GM12878 (cell line): Measurements from ENCODE around the gene PRKN. TPM values are rescaled to one million over a fixed set of nuclear protein-coding genes. Genes with fewer than 3 reads are reported as not detected.

ENCODE experiments used
- ATAC-seq: fragments of 200-7000 bp; cut with Tn5 transposase; 3 replicates; pipeline ENCODE4 v1.9.1; 2020; ENCODE audit warnings: mild to moderate bottlenecking, moderate library complexity
- BruUV-seq: library from RNA; stranded (reverse); fragments of 400-500 nt; replicated peaks from 2 replicates; lab custom pipeline; 2021; lab: Mats Ljungman, UMichigan
- CTCF ChIA-PET: fragments of 300-600 bp; sonication (Branson Sonifier 250); formaldehyde crosslinking; extraction: SDS; loops from one replicate; lab custom pipeline; 2021; ENCODE audit warnings: inconsistent platforms; lab: Yijun Ruan, JAX
- POLR2A ChIA-PET: fragments of 350-600 bp; formaldehyde crosslinking; extraction: SDS; loops from one replicate; lab custom pipeline; 2021; ENCODE audit warnings: inconsistent platforms; lab: Charles Lee
- RAD21 ChIA-PET: fragments of 300-600 bp; sonication (Branson Sonifier 250); formaldehyde crosslinking; loops from one replicate; lab custom pipeline; 2023; ENCODE audit warnings: antibody characterized with exemption; ENCODE audit not compliant: unreplicated experiment; lab: Charles Lee
- SMC1A ChIA-PET: fragments of 300-600 bp; sonication (Branson Sonifier 250); formaldehyde crosslinking; loops from one replicate; lab custom pipeline; 2023; ENCODE audit not compliant: unreplicated experiment, uncharacterized antibody; lab: Charles Lee
- DNase-seq: peaks from one replicate; pipeline ENCODE4 v3.0.0-alpha.2; 2011; ENCODE audit warnings: low read depth, low spot score
- FAIRE-seq: peaks from 3 replicates; lab custom pipeline; 2011; peaks lifted over from hg19 to GRCh38; lab: Jason Lieb, UNC
- H2AFZ ChIP-seq: 2 replicates; pipeline ENCODE4 v1.6.0; 2011; ENCODE audit warnings: low read depth, low read length, control low read depth; ENCODE audit not compliant: control insufficient read depth
- H3K27ac ChIP-seq: 2 replicates; pipeline ENCODE4 v1.5.1; 2011; ENCODE audit warnings: control low read depth; ENCODE audit not compliant: control insufficient read depth, insufficient read depth
- H3K27me3 ChIP-seq, 2 experiments: replicated peaks in 1 of 2; 2 replicates each; pipeline versions ENCODE4 v1.6.0 to v1.6.1; 2011; ENCODE audit warnings: low read length in 1 of 2; ENCODE audit not compliant: control insufficient read depth in 2 of 2, insufficient read depth in 2 of 2
- H3K36me3 ChIP-seq, 2 experiments: 2 replicates each; pipeline ENCODE4 v1.5.1; 2011; ENCODE audit warnings: low read length in 1 of 2; ENCODE audit not compliant: control insufficient read depth in 2 of 2, insufficient read depth in 2 of 2
- H3K4me1 ChIP-seq: 2 replicates; pipeline ENCODE4 v1.6.1; 2011; ENCODE audit warnings: mild to moderate bottlenecking, low read length, moderate library complexity, mixed read lengths; ENCODE audit not compliant: control insufficient read depth, insufficient read depth
- H3K4me2 ChIP-seq: 2 replicates; pipeline ENCODE4 v1.6.0; 2011; ENCODE audit warnings: control low read depth; ENCODE audit not compliant: control insufficient read depth, insufficient read depth
- H3K4me3 ChIP-seq: fragments of 200-600 bp; sonication (generic); 2 replicates; pipeline ENCODE4 v1.5.1; 2016
- H3K79me2 ChIP-seq: 2 replicates; pipeline ENCODE4 v1.6.0; 2011; ENCODE audit warnings: low read length; ENCODE audit not compliant: control insufficient read depth, insufficient read depth
- H3K9ac ChIP-seq: 2 replicates; pipeline ENCODE4 v1.8.0; 2011; ENCODE audit warnings: low read length, control low read depth, mixed read lengths; ENCODE audit not compliant: control insufficient read depth, insufficient read depth
- H3K9me3 ChIP-seq: replicated peaks from 3 replicates; pipeline ENCODE4 v1.5.1; 2011; ENCODE audit warnings: mild to moderate bottlenecking, low read length; ENCODE audit not compliant: control insufficient read depth, insufficient read depth
- H4K20me1 ChIP-seq: 2 replicates; pipeline ENCODE4 v1.6.0; 2011; ENCODE audit not compliant: control insufficient read depth, insufficient read depth
- DPF2 ChIP-seq: fragments of 450-650 bp; IDR thresholded peaks from 2 replicates; pipeline ENCODE4 v1.6.1; 2017; ENCODE audit warnings: mild to moderate bottlenecking
- ELK1 ChIP-seq: IDR thresholded peaks from 2 replicates; pipeline ENCODE4 v1.6.1; 2012; ENCODE audit warnings: low read depth, low read length, improper control_type of control experiment
- GABPA ChIP-seq: IDR thresholded peaks from 2 replicates; pipeline ENCODE4 v1.6.1; 2014; ENCODE audit warnings: antibody characterized with exemption, low read depth, mild to moderate bottlenecking, inconsistent platforms
- GATAD2B ChIP-seq: fragments of 450-650 bp; conservative IDR thresholded peaks from 2 replicates; pipeline ENCODE4 v1.6.1; 2017; ENCODE audit warnings: low read depth, mild to moderate bottlenecking, moderate library complexity
- LARP7 ChIP-seq: fragments of 450-650 bp; IDR thresholded peaks from 2 replicates; pipeline ENCODE4 v1.6.1; 2017; ENCODE audit warnings: mild to moderate bottlenecking
- NFIC ChIP-seq: IDR thresholded peaks from 2 replicates; pipeline ENCODE4 v1.6.1; 2012; ENCODE audit warnings: low read depth, mild to moderate bottlenecking, inconsistent platforms, low read length, moderate library complexity
- NFYB ChIP-seq: IDR thresholded peaks from 2 replicates; pipeline ENCODE4 v1.6.1; 2011; ENCODE audit warnings: low read depth, mild to moderate bottlenecking, low read length, improper control_type of control experiment, moderate library complexity; ENCODE audit not compliant: insufficient read depth
- NKRF ChIP-seq: fragments of 450-650 bp; conservative IDR thresholded peaks from 2 replicates; pipeline ENCODE4 v1.6.1; 2017; ENCODE audit warnings: mild to moderate bottlenecking, moderate library complexity
- RELB ChIP-seq: fragments of 450-650 bp; IDR thresholded peaks from 2 replicates; pipeline ENCODE4 v1.6.1; 2017; ENCODE audit warnings: low read depth, mild to moderate bottlenecking, moderate library complexity
- RUNX3 ChIP-seq: IDR thresholded peaks from 2 replicates; pipeline ENCODE4 v1.6.1; 2012; ENCODE audit warnings: low read length, inconsistent platforms
- SIN3A ChIP-seq: IDR thresholded peaks from 2 replicates; pipeline ENCODE4 v1.6.1; 2012; ENCODE audit warnings: low read depth, low read length, improper control_type of control experiment
- SUZ12 ChIP-seq: fragments of 200-600 bp; sonication (generic); IDR thresholded peaks from one replicate; pipeline ENCODE4 v1.6.1; 2018; ENCODE audit warnings: antibody characterized with exemption, mild to moderate bottlenecking; ENCODE audit not compliant: unreplicated experiment
- TARDBP ChIP-seq: IDR thresholded peaks from 2 replicates; pipeline ENCODE4 v1.6.1; 2016; ENCODE audit warnings: borderline replicate concordance
- ZBED1 ChIP-seq: IDR thresholded peaks from 2 replicates; pipeline ENCODE4 v1.6.1; 2016; ENCODE audit warnings: borderline replicate concordance
- WGBS: methylation state at CpG from one replicate; pipeline ENCODE4 v1.1.6; 2016; ENCODE audit warnings: low lambda C conversion rate; ENCODE audit not compliant: insufficient replicate concordance, insufficient coverage; ENCODE audit errors: missing lambda C conversion rate; 5-methylcytosine and 5-hydroxymethylcytosine counted together
- in situ Hi-C: fragments of 300-500 bp; cut with MboI; formaldehyde crosslinking; loops from 9 replicates; pipeline ENCODE4 v1.14.3; 2018; ENCODE audit warnings: mixed read lengths
- intact Hi-C: fragments of 100-400 bp; cut with micrococcal nuclease; formaldehyde crosslinking; loops from one replicate; pipeline ENCODE4 v1.14.2; 2022; ENCODE audit not compliant: unreplicated experiment
- polyA plus RNA-seq, 11 experiments: library from polyadenylated mRNA; depleted of rRNA in 4 of 11; unstranded in 6 of 11; stranded (reverse) in 5 of 11; fragments of >200 nt; fragmentation: Nextera tagmentation in 4 of 11; fragmentation: Illumina TruSeq in 1 of 11; extraction: Ambion mirVana in 4 of 11; extraction: Trizol in 1 of 11; gene quantifications; 1 replicate in 1 of 11; 2 replicates in 10 of 11; pipeline versions ENCODE4 v1.2.1 to v1.2.3, GENCODE V29; 2011 to 2016; ENCODE audit warnings: inconsistent platforms in 2 of 11, missing spikeins in 2 of 11, low read depth in 1 of 11
- total RNA-seq, 4 experiments: library from RNA; depleted of rRNA in 3 of 4; stranded (reverse); fragments of >200 nt in 3 of 4; fragmentation: Illumina TruSeq in 1 of 4; extraction: Trizol in 1 of 4; gene quantifications; 2 replicates each; pipeline versions ENCODE4 v1.2.1 to v1.2.3, GENCODE V29; 2013 to 2021

Gene PRKN
- total and polyA plus RNA-seq, 10 of the 15 experiments (the other 5 are each of a cell fraction or from before 2014, with no cell fraction given), result 0.06 to 0.09 TPM; not detected in 8

GRCh38 chr6:161613711-161614110 is 1113.9 kb downstream of the PRKN start:
- no peaks in the 10 kb centered on the region for H3K27me3 ChIP-seq
- ChIA-PET SMC1A (no interaction called here), POLR2A (no interaction called here), RAD21 (no interaction called here), CTCF (no interaction called here)
- FAIRE-seq (no peak), DNase-seq (no peak), ATAC-seq (no peak)
- intact Hi-C loops (no loop called here), in situ Hi-C loops (no loop called here)
- no peaks in the 10 kb centered on the region for H3K9me3 ChIP-seq
- no peak for TF ChIP-seq ZBED1
- TF ChIP-seq SIN3A, result no peak
- no peak for TF ChIP-seq SUZ12
- no peak for TF ChIP-seq NFIC
- no peak for TF ChIP-seq RELB
- H3K4me1 ChIP-seq, result no peaks in the 10 kb centered on the region
- no peak overlapping the region for H3K4me2 ChIP-seq
- no peak overlapping the region for H3K4me3 ChIP-seq
- BruUV-seq, result no TSS peak
- WGBS, result 3% methylated on average over 2 of the region's 2 CpGs
- H2AFZ ChIP-seq, result no peak overlapping the region
- no peaks in the 10 kb centered on the region for H3K36me3 ChIP-seq
- no peaks in the 10 kb centered on the region for H3K79me2 ChIP-seq
- H4K20me1 ChIP-seq, result no peaks in the 10 kb centered on the region
- H3K9ac ChIP-seq, result no peak overlapping the region
- H3K27ac ChIP-seq, result no peak overlapping the region

GRCh38 chr6:161608771-161609170 is 1118.8 kb downstream of the PRKN start:
- Histone ChIP-seq H3K27me3 (no peaks in the 10 kb centered on the region; a peak in 1 of 4 replicates), H3K4me2 (no peak overlapping the region), H3K9ac (no peak overlapping the region), H3K27ac (no peak overlapping the region), H2AFZ (no peak overlapping the region), H3K79me2 (no peaks in the 10 kb centered on the region), H3K9me3 (no peaks in the 10 kb centered on the region), H3K4me1 (no peaks in the 10 kb centered on the region), H4K20me1 (no peaks in the 10 kb centered on the region), H3K36me3 (no peaks in the 10 kb centered on the region), H3K4me3 (no peak overlapping the region)
- BruUV-seq, result no TSS peak
- CTCF ChIA-PET, result interaction anchor here (0.6 to 1.1 kb wide), 2 partner anchors 190 to 570 kb away, joined by 3 read pairs; no protein-coding TSS in a partner anchor
- intact Hi-C loops, result no loop called here
- POLR2A ChIA-PET, result no interaction called here
- in situ Hi-C loops, result no loop called here
- ATAC-seq (no peak), FAIRE-seq (no peak), DNase-seq (no peak)
- RAD21 ChIA-PET, result no interaction called here
- 47% methylated on average over 3 of the region's 3 CpGs for WGBS
- SMC1A ChIA-PET, result no interaction called here
- TF ChIP-seq TARDBP (no peak), RUNX3 (no peak), GATAD2B (no peak), DPF2 (no peak), NFYB (no peak), ELK1 (no peak), LARP7 (no peak), NKRF (no peak), GABPA (no peak)
